AG04450 (cell line): ENCODE results near the gene ZFYVE1. TPM values are rescaled to one million over a fixed set of nuclear protein-coding genes. Genes with fewer than 3 reads are reported as not detected.

ENCODE experiments used
- CTCF ChIA-PET: fragments of 300-600, 350-600 bp; formaldehyde crosslinking; extraction: SDS; loops from one replicate; lab custom pipeline; 2022; ENCODE audit warnings: antibody characterized with exemption, inconsistent platforms; lab: Charles Lee
- POLR2A ChIA-PET: fragments of 350-600 bp; formaldehyde crosslinking; extraction: SDS; loops from one replicate; lab custom pipeline; 2021; ENCODE audit warnings: antibody characterized with exemption, inconsistent platforms; lab: Yijun Ruan, JAX
- DNase-seq: peaks from one replicate; pipeline ENCODE4 v3.0.0-alpha.2; 2011; ENCODE audit warnings: low read depth, low spot score
- H3K27ac ChIP-seq: one replicate; pipeline ENCODE4 v1.5.1; 2012; ENCODE audit warnings: low read depth, low read length, control low read depth
- H3K27me3 ChIP-seq: one replicate; pipeline ENCODE4 v1.6.0; 2012; ENCODE audit warnings: low read length; ENCODE audit not compliant: control insufficient read depth, insufficient read depth
- H3K4me3 ChIP-seq: 2 replicates; pipeline ENCODE4 v1.5.1; 2011; ENCODE audit warnings: mild to moderate bottlenecking, low read depth, low read length, control low read depth
- H3K9me3 ChIP-seq: 2 replicates; pipeline ENCODE4 v1.5.1; 2012; ENCODE audit warnings: low read length; ENCODE audit not compliant: control insufficient read depth, insufficient read depth
- CTCF ChIP-seq: IDR thresholded peaks from 2 replicates; pipeline ENCODE4 v1.5.1; 2011; ENCODE audit warnings: low read depth, low read length, control low read depth, inconsistent platforms
- polyA plus RNA-seq: library from polyadenylated mRNA; depleted of rRNA; stranded (reverse); fragments of >200 nt; gene quantifications from 2 replicates; pipeline ENCODE4 v1.2.3, GENCODE V29; 2011; rRNA removed
- small RNA-seq: library from RNA; depleted of rRNA; stranded (forward); fragments of <200 nt; gene quantifications from one replicate; pipeline ENCODE3, GENCODE V24; 2012; ENCODE audit warnings: low read depth; ENCODE audit not compliant: insufficient read length

The ZFYVE1 gene
- polyA plus RNA-seq, 1 experiment: 27.4 TPM

GRCh38 chr14:72925171-72925759, 101.6 kb downstream of the ZFYVE1 start:
- Histone ChIP-seq H3K4me3 (peak overlapping the region; percentile 70), H3K27ac (no peak overlapping the region), H3K9me3 (peaks cover 4% of the 10 kb centered on the region; the same call in 1 of the 2 replicates), H3K27me3 (no peaks in the 10 kb centered on the region)
- no peak for DNase-seq
- CTCF ChIA-PET: interaction anchor here (1.0 to 2.4 kb wide), 3 partner anchors 20 to 412 kb away, joined by 3 to 10 read pairs (median 4); no protein-coding TSS in a partner anchor
- no peak for TF ChIP-seq CTCF
- POLR2A ChIA-PET: interaction anchor here (1.5 kb wide), 1 partner anchor 8 kb away, joined by 7 read pairs; no protein-coding TSS in a partner anchor

GRCh38 chr14:72924337-72924736, 102.6 kb downstream of the ZFYVE1 start:
- no peaks in the 10 kb centered on the region; the same call in 1 of the 2 replicates for H3K9me3 ChIP-seq
- ChIA-PET POLR2A (no interaction called here), CTCF (interaction anchor here (0.7 to 2.4 kb wide), 2 partner anchors 19 to 411 kb away, joined by 3 to 10 read pairs; no protein-coding TSS in a partner anchor)
- H3K27ac ChIP-seq: no peak overlapping the region
- H3K27me3 ChIP-seq: no peaks in the 10 kb centered on the region
- DNase-seq: no peak
- no peak for TF ChIP-seq CTCF
- no peak overlapping the region for H3K4me3 ChIP-seq

- H3K27ac ChIP-seq: no peak overlapping the region
- H3K4me3 ChIP-seq: no peak overlapping the region
- no peaks in the 10 kb centered on the region for H3K27me3 ChIP-seq
- no peak for TF ChIP-seq CTCF
- DNase-seq: no peak
- ChIA-PET CTCF (interaction anchor here (1.3 to 1.6 kb wide), 2 partner anchors 27 to 407 kb away, joined by 3 to 8 read pairs; no protein-coding TSS in a partner anchor), POLR2A (no interaction called here)
- no peaks in the 10 kb centered on the region for H3K9me3 ChIP-seq
Measured at GRCh38 chr14:72921396-72921795, 105.5 kb downstream of the ZFYVE1 start.

GRCh38 chr14:72920008-72920407, 106.9 kb downstream of the ZFYVE1 start:
- no peak overlapping the region for H3K27ac ChIP-seq
- no peak overlapping the region for H3K4me3 ChIP-seq
- CTCF ChIA-PET: interaction anchor here (1.5 kb wide), 1 partner anchor 406 kb away, joined by 9 read pairs; no protein-coding TSS in a partner anchor
- POLR2A ChIA-PET: no interaction called here
- no peaks in the 10 kb centered on the region for H3K9me3 ChIP-seq
- H3K27me3 ChIP-seq: no peaks in the 10 kb centered on the region
- no peak for DNase-seq
- no peak for TF ChIP-seq CTCF

Small RNAs within 50 kb of the gene (small RNA-seq; reads per million reads assigned to genes)
- gene RN7SL586P: not detected

Other genes with a start within 250 kb of the ZFYVE1 start
- gene DPF3, start 133.0 kb downstream of the ZFYVE1 start, polyA plus RNA-seq: 15.8 and 18.1 TPM in 2 replicates
- 14.7 and 14.8 TPM in 2 replicates for gene DCAF4, start 100.6 kb downstream of the ZFYVE1 start, polyA plus RNA-seq
- gene RBM25, start 31.4 kb upstream of the ZFYVE1 start, polyA plus RNA-seq: 48.2 and 52.4 TPM in 2 replicates
- 20.2 and 37.3 TPM in 2 replicates for gene PSEN1, start 109.4 kb upstream of the ZFYVE1 start, polyA plus RNA-seq
- gene PAPLN, start 210.4 kb upstream of the ZFYVE1 start, polyA plus RNA-seq: 3.1 and 3.4 TPM in 2 replicates